ENCODE results near the gene PDCD6IP. TPM values are rescaled to one million over a fixed set of nuclear protein-coding genes. Genes with fewer than 3 reads are reported as not detected.

The PDCD6IP gene
- total RNA-seq, 1 donor from 2014 or later, result 168 TPM

DNA sequence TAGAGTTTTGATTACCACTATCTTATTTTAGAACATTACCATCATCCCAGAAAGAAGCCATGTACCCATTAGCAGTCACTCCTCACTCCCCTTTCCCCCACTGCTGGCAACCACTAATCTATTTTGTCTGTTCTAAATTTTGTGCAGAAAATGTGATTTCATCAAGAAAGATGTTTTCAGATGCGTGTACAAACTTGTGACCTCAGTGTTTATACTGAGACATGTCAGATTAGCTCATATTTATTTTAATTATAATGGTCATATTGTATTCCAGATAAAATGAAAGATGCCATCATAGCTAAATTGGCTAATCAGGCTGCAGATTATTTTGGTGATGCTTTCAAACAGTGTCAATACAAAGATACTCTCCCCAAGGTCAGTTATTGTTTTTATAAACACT, 27.8 kb downstream of the PDCD6IP start:
- no peak for DNase-seq (ENCODE audit: extremely low spot score, unreplicated experiment)
- peaks cover 5% of the 10 kb centered on the region for H3K4me1 Mint-ChIP-seq (ENCODE audit: unreplicated experiment)
- no peak overlapping the region for H3K4me3 Mint-ChIP-seq
- no peaks in the 10 kb centered on the region for H3K9me3 Mint-ChIP-seq
- no peak overlapping the region for H3K27ac Mint-ChIP-seq
- H3K36me3 Mint-ChIP-seq, result peaks cover 40% of the 10 kb centered on the region
- TF ChIP-seq, protein P1, sequence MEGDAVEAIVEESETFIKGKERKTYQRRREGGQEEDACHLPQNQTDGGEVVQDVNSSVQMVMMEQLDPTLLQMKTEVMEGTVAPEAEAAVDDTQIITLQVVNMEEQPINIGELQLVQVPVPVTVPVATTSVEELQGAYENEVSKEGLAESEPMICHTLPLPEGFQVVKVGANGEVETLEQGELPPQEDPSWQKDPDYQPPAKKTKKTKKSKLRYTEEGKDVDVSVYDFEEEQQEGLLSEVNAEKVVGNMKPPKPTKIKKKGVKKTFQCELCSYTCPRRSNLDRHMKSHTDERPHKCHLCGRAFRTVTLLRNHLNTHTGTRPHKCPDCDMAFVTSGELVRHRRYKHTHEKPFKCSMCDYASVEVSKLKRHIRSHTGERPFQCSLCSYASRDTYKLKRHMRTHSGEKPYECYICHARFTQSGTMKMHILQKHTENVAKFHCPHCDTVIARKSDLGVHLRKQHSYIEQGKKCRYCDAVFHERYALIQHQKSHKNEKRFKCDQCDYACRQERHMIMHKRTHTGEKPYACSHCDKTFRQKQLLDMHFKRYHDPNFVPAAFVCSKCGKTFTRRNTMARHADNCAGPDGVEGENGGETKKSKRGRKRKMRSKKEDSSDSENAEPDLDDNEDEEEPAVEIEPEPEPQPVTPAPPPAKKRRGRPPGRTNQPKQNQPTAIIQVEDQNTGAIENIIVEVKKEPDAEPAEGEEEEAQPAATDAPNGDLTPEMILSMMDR (conservative IDR thresholded peaks at IDR 0.05), result no peak
- H3K27me3 Mint-ChIP-seq, result no peaks in the 10 kb centered on the region

DNA sequence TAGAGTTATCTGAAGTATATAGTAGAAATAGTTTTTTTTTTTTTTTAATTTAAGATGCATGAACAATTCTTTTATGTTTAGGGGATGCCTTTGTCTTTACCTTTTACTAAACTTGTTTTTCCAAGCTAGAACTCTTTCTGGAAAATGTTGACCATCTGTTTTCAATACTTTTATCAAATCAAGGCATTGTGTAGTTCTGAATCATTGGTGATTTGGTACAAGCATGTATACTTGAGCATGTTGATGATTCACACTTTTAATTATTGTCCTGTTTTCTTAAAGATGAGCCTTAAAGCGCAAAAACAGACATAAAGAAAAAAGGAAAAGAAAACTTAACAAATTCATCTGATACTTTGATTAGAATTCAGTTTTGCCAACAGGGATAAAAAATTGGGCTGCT, 28.3 kb downstream of the PDCD6IP start:
- peaks cover 35% of the 10 kb centered on the region for H3K36me3 Mint-ChIP-seq
- H3K27ac Mint-ChIP-seq, result no peak overlapping the region
- no peaks in the 10 kb centered on the region for H3K4me1 Mint-ChIP-seq (ENCODE audit: unreplicated experiment)
- H3K4me3 Mint-ChIP-seq, result no peak overlapping the region
- TF ChIP-seq, protein P1 (conservative IDR thresholded peaks at IDR 0.05), result no peak
- H3K9me3 Mint-ChIP-seq, result no peaks in the 10 kb centered on the region
- no peaks in the 10 kb centered on the region for H3K27me3 Mint-ChIP-seq
- DNase-seq (ENCODE audit: extremely low spot score, unreplicated experiment), result no peak

- TF ChIP-seq, protein P1 (conservative IDR thresholded peaks at IDR 0.05), result no peak
- Mint-ChIP-seq H3K27ac (no peak overlapping the region), H3K9me3 (no peaks in the 10 kb centered on the region), H3K36me3 (peaks cover 29% of the 10 kb centered on the region), H3K4me3 (no peak overlapping the region), H3K27me3 (no peaks in the 10 kb centered on the region), H3K4me1 (ENCODE audit: unreplicated experiment) (no peaks in the 10 kb centered on the region)
- no peak for DNase-seq (ENCODE audit: extremely low spot score, unreplicated experiment)
These were observed 31.3 kb downstream of the PDCD6IP start for GRCh38 chr3:33829720-33830119.

GRCh38 chr3:33831053-33831452, 32.6 kb downstream of the PDCD6IP start:
- TF ChIP-seq, protein P1 (conservative IDR thresholded peaks at IDR 0.05), result no peak
- Mint-ChIP-seq H3K27me3 (no peaks in the 10 kb centered on the region), H3K36me3 (peaks cover 32% of the 10 kb centered on the region), H3K4me1 (ENCODE audit: unreplicated experiment) (no peaks in the 10 kb centered on the region), H3K4me3 (no peak overlapping the region), H3K27ac (no peak overlapping the region), H3K9me3 (no peaks in the 10 kb centered on the region)
- DNase-seq (ENCODE audit: extremely low spot score, unreplicated experiment), result no peak

GRCh38 chr3:33833408-33834095, 35.1 kb downstream of the PDCD6IP start:
- H3K4me3 Mint-ChIP-seq, result no peak overlapping the region
- H3K27me3 Mint-ChIP-seq, result no peaks in the 10 kb centered on the region
- no peak overlapping the region for H3K27ac Mint-ChIP-seq
- no peak for DNase-seq (ENCODE audit: extremely low spot score, unreplicated experiment)
- TF ChIP-seq, protein P1 (conservative IDR thresholded peaks at IDR 0.05), result no peak
- peaks cover 22% of the 10 kb centered on the region for H3K36me3 Mint-ChIP-seq
- no peaks in the 10 kb centered on the region for H3K9me3 Mint-ChIP-seq
- H3K4me1 Mint-ChIP-seq (ENCODE audit: unreplicated experiment), result no peaks in the 10 kb centered on the region
